Fibroblast of lung (primary cell): ENCODE data around the gene CDH4. TPM values are rescaled to one million over a fixed set of nuclear protein-coding genes. Genes with fewer than 3 reads are reported as not detected.

Experiments
- DNase-seq, 2 donors: peaks; one replicate each; pipeline versions ENCODE4 v3.0.0 to v3.0.0-alpha.2; 2010; ENCODE audit warnings: low read depth in 2 of 2
- H2AFZ ChIP-seq: 2 replicates; pipeline ENCODE4 v1.5.1; 2012; ENCODE audit warnings: low read length, control low read depth, inconsistent platforms
- H3K27ac ChIP-seq: 2 replicates; pipeline ENCODE4 v1.5.1; 2011; ENCODE audit warnings: low read length, control low read depth; ENCODE audit not compliant: insufficient read depth
- H3K27me3 ChIP-seq: 2 replicates; pipeline ENCODE4 v1.5.1; 2011; ENCODE audit warnings: mild to moderate bottlenecking, low read length; ENCODE audit not compliant: control insufficient read depth, insufficient read depth
- H3K36me3 ChIP-seq: 2 replicates; pipeline ENCODE4 v1.5.1; 2011; ENCODE audit warnings: low read length; ENCODE audit not compliant: control insufficient read depth, insufficient read depth
- H3K4me1 ChIP-seq: 2 replicates; pipeline ENCODE4 v1.5.1; 2011; ENCODE audit warnings: low read length; ENCODE audit not compliant: control insufficient read depth, insufficient read depth; ENCODE audit errors: extremely low read depth
- H3K4me2 ChIP-seq: 2 replicates; pipeline ENCODE4 v1.5.1; 2011; ENCODE audit warnings: low read length, control low read depth; ENCODE audit not compliant: insufficient read depth; ENCODE audit errors: extremely low read depth
- H3K4me3 ChIP-seq, 4 experiments: fragments of 200-600 bp in 1 of 4; sonication (generic) in 1 of 4; replicated peaks in 1 of 4; 2 replicates each; pipeline ENCODE4 v1.5.1; 2011 to 2016; ENCODE audit warnings: low read length in 4 of 4, low read depth in 3 of 4, mild to moderate bottlenecking in 3 of 4, control low read depth in 2 of 4, inconsistent platforms in 1 of 4, mixed read lengths in 1 of 4; ENCODE audit not compliant: insufficient read depth in 1 of 4; ENCODE audit errors: control extremely low read depth in 1 of 4
- H3K79me2 ChIP-seq: 2 replicates; pipeline ENCODE4 v1.5.1; 2012; ENCODE audit warnings: mild to moderate bottlenecking, low read length, inconsistent platforms; ENCODE audit not compliant: control insufficient read depth, insufficient read depth
- H3K9ac ChIP-seq: 2 replicates; pipeline ENCODE4 v1.5.1; 2011; ENCODE audit warnings: mild to moderate bottlenecking, low read length, control low read depth; ENCODE audit not compliant: insufficient read depth
- H3K9me3 ChIP-seq: 2 replicates; pipeline ENCODE4 v1.5.1; 2012; ENCODE audit warnings: low read depth, low read length; ENCODE audit not compliant: control insufficient read depth, insufficient read depth
- H4K20me1 ChIP-seq: 2 replicates; pipeline ENCODE4 v1.5.1; 2011; ENCODE audit warnings: low read length; ENCODE audit not compliant: control insufficient read depth, insufficient read depth; ENCODE audit errors: extremely low read depth
- CTCF ChIP-seq, 2 donors: IDR thresholded peaks in 1 of 2; conservative IDR thresholded peaks in 1 of 2; 1 replicate in 1 of 2; 2 replicates in 1 of 2; pipeline ENCODE4 v1.5.1; 2011 to 2012; ENCODE audit warnings: low read length in 2 of 2, control low read depth in 1 of 2, inconsistent platforms in 1 of 2, low read depth in 1 of 2, mild to moderate bottlenecking in 1 of 2
- EZH2 ChIP-seq: IDR thresholded peaks from 2 replicates; pipeline ENCODE4 v1.5.1; 2012; ENCODE audit warnings: low read length, control low read depth, mild to moderate bottlenecking; ENCODE audit errors: missing control alignments
- polyA plus RNA-seq, 2 donors: library from polyadenylated mRNA; depleted of rRNA in 1 of 2; stranded (reverse) in 1 of 2; unstranded in 1 of 2; fragments of >200 nt; gene quantifications; 2 replicates each; pipeline ENCODE4 v1.2.1, GENCODE V29; 2011 to 2012; ENCODE audit warnings: missing spikeins in 1 of 2
- total RNA-seq: library from RNA; depleted of rRNA; stranded (reverse); fragments of >200 nt; gene quantifications from 2 replicates; pipeline ENCODE4 v1.2.1, GENCODE V29; 2014

The CDH4 gene
- total and polyA plus RNA-seq, 2 donors (not counting 1 experiment from before 2014, with no cell fraction given) = 4.8 to 6.8 TPM

GRCh38 chr20:61857884-61858283 is 605.8 kb downstream of the CDH4 start:
- H2AFZ ChIP-seq = no peak overlapping the region
- no peak overlapping the region for H3K4me3 ChIP-seq
- no peaks in the 10 kb centered on the region for H3K9me3 ChIP-seq
- no peaks in the 10 kb centered on the region for H3K36me3 ChIP-seq
- H3K9ac ChIP-seq = no peak overlapping the region
- H3K4me2 ChIP-seq = no peak overlapping the region
- no peak for TF ChIP-seq CTCF (conservative IDR thresholded peaks at IDR 0.05 in 1 of 2, IDR thresholded peaks at IDR 0.05 in 1 of 2; ENCODE audit: low read depth in 1 of 2, low read length in 2 of 2)
- no peak for TF ChIP-seq EZH2
- no peaks in the 10 kb centered on the region for H3K79me2 ChIP-seq
- no peaks in the 10 kb centered on the region for H4K20me1 ChIP-seq
- no peaks in the 10 kb centered on the region for H3K27me3 ChIP-seq
- DNase-seq = no peak
- no peaks in the 10 kb centered on the region for H3K4me1 ChIP-seq
- H3K27ac ChIP-seq = no peak overlapping the region

- no peak overlapping the region for H3K4me3 ChIP-seq
- TF ChIP-seq CTCF (conservative IDR thresholded peaks at IDR 0.05 in 1 of 2, IDR thresholded peaks at IDR 0.05 in 1 of 2; ENCODE audit: low read depth in 1 of 2, low read length in 2 of 2) = no peak
- H3K4me2 ChIP-seq = no peak overlapping the region
- DNase-seq = no peak
- no peaks in the 10 kb centered on the region for H3K79me2 ChIP-seq
- no peak overlapping the region for H2AFZ ChIP-seq
- no peaks in the 10 kb centered on the region for H3K27me3 ChIP-seq
- no peak overlapping the region for H3K9ac ChIP-seq
- H3K36me3 ChIP-seq = no peaks in the 10 kb centered on the region
- H4K20me1 ChIP-seq = no peaks in the 10 kb centered on the region
- no peaks in the 10 kb centered on the region for H3K9me3 ChIP-seq
- no peak overlapping the region for H3K27ac ChIP-seq
- H3K4me1 ChIP-seq = no peaks in the 10 kb centered on the region
Measured at GRCh38 chr20:61859767-61860166, 607.7 kb downstream of the CDH4 start.

DNA sequence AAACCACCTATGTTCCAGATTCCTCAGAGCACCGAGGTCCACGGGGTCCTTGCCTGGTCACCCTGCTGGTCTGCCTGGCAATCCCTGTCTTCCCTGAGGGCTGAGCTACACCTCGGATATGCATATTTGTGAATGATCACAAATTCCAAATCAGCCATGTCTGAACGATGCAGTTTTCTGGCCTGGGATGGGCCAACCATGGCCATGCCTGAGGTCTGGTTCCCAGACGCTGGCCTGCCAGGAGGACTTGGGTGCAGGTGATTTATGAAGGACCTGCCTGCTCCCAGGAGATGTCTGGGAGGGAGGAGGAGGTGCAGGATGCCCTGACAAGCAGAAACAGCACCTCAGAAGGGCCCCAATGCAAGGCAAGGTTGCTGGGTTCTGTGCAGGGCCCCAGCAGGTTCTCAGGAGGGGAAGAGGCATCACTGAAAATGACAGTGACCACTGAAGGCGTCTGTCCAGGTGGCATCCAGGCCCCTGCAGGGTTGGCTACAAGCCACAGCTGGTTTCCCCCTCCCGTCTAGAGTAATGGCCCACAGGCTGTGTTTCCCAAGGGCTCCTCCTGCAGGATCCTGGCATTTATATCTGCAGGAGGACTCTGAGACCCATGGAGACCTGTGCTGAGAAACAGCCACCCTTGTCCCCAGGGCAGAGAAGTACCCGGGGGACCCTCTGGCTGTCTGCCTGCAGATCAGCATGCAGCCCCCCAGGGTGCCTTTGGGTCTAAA is 608.4 kb downstream of the CDH4 start:
- H4K20me1 ChIP-seq = no peaks in the 10 kb centered on the region
- no peaks in the 10 kb centered on the region for H3K4me1 ChIP-seq
- H2AFZ ChIP-seq = no peak overlapping the region
- H3K4me3 ChIP-seq = no peak overlapping the region
- H3K27ac ChIP-seq = no peak overlapping the region
- H3K36me3 ChIP-seq = no peaks in the 10 kb centered on the region
- H3K4me2 ChIP-seq = no peak overlapping the region
- H3K79me2 ChIP-seq = no peaks in the 10 kb centered on the region
- H3K9me3 ChIP-seq = no peaks in the 10 kb centered on the region
- DNase-seq = no peak
- TF ChIP-seq CTCF (conservative IDR thresholded peaks at IDR 0.05 in 1 of 2, IDR thresholded peaks at IDR 0.05 in 1 of 2; ENCODE audit: low read depth in 1 of 2, low read length in 2 of 2) (no peak), EZH2 (no peak)
- no peaks in the 10 kb centered on the region for H3K27me3 ChIP-seq
- no peak overlapping the region for H3K9ac ChIP-seq
